Mesodermal cell (in vitro differentiated cells): ENCODE measurements around the gene TLR1.
"Not testable (repeated sequence)": the region's sequence is repeated elsewhere in the genome, so short reads cannot be mapped to it uniquely, and the experiment has no call there.

Source experiments
- H3K27ac ChIP-seq: 2 replicates; pipeline ENCODE4 v1.7.0; 2013; ENCODE audit warnings: mild to moderate bottlenecking, low read depth, low read length, moderate library complexity; ENCODE audit not compliant: severe bottlenecking
- H3K36me3 ChIP-seq: 2 replicates; pipeline ENCODE4 v1.7.1; 2013; ENCODE audit warnings: mild to moderate bottlenecking, low read length, moderate library complexity; ENCODE audit not compliant: control insufficient read depth, insufficient read depth
- H3K4me1 ChIP-seq: one replicate; pipeline ENCODE4 v1.7.1; 2013; ENCODE audit warnings: mild to moderate bottlenecking, low read length; ENCODE audit not compliant: insufficient read depth, control insufficient read depth, poor library complexity, severe bottlenecking
- H3K4me3 ChIP-seq: 2 replicates; pipeline ENCODE4 v1.7.0; 2013; ENCODE audit warnings: low read length, control low read depth, mild to moderate bottlenecking; ENCODE audit not compliant: insufficient read depth, poor library complexity, severe bottlenecking; ENCODE audit errors: extremely low read depth
- H3K9me3 ChIP-seq: 2 replicates; pipeline ENCODE4 v1.7.1; 2013; ENCODE audit warnings: mild to moderate bottlenecking, low read length, moderate library complexity; ENCODE audit not compliant: control insufficient read depth
- WGBS, 2 experiments: methylation state at CpG; one replicate each; pipeline ENCODE4 v1.1.5; 2013; ENCODE audit warnings: missing lambda C conversion rate in 2 of 2; ENCODE audit not compliant: insufficient coverage in 2 of 2; 5-methylcytosine and 5-hydroxymethylcytosine counted together

TLR1 gene

GRCh38 chr4:38823766-38824165 lies 19.2 kb upstream of the TLR1 start:
- H3K36me3 ChIP-seq, result no peaks in the 10 kb centered on the region
- H3K4me1 ChIP-seq, result no peaks in the 10 kb centered on the region
- no peak overlapping the region for H3K27ac ChIP-seq
- H3K4me3 ChIP-seq, result no peak overlapping the region
- H3K9me3 ChIP-seq, result no peaks in the 10 kb centered on the region
- 92 to 96% methylated on average over 22 to 27 of the region's 27 CpGs for WGBS, 2 experiments

GRCh38 chr4:38822748-38823303 lies 18.2 kb upstream of the TLR1 start:
- 71 to 81% methylated on average over 1 to 3 of the region's 5 CpGs for WGBS, 2 experiments
- Histone ChIP-seq H3K36me3 (no peaks in the 10 kb centered on the region), H3K9me3 (no peaks in the 10 kb centered on the region), H3K4me1 (no peaks in the 10 kb centered on the region), H3K4me3 (no peak overlapping the region), H3K27ac (no peak overlapping the region)

- H3K4me1 ChIP-seq, result no peaks in the 10 kb centered on the region
- no peak overlapping the region for H3K27ac ChIP-seq
- H3K36me3 ChIP-seq, result no peaks in the 10 kb centered on the region
- no peak overlapping the region for H3K4me3 ChIP-seq
- WGBS, 2 experiments, result 100% methylated on average over 1 of the region's 3 CpGs; no CpG with 5 or more reads in 1 of the 2 experiments
- no peaks in the 10 kb centered on the region for H3K9me3 ChIP-seq
Observed at GRCh38 chr4:38821739-38822138, 17.1 kb upstream of the TLR1 start.

DNA sequence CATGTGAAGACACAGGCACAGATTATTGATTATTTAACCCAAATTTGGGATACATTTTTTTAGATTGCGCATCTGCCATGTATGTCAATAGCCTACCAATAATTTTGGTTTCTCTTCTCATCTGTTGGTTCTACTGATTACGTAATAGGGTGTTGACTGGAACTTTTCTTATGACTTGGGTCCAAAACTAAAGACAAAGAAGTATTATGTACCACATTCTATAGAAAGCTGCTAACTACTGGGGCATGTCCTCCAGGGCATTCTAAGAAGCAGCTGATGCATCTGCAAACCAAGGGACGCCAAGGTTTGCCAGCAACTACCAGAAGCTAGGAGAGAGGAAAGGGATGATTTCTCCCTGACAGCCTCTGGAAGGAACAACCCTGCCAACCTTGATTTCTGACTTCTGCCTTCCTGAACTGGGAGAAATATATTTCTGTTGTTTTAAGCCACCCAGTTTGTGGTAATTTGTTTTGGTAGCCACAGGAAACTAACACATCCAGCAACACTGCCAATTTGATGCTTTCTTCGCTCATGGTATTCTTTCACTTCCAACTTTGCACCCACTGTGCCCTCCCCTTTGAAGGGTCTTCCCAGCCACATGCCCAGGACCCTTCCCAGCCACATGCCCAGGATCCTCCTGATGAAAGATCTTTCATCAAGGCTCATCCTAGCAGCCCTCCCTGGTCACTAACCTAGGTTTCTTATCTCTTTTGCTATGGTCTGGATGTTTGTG lies 15.9 kb upstream of the TLR1 start:
- H3K9me3 ChIP-seq, result peaks cover under 1% of the 10 kb centered on the region
- no peaks in the 10 kb centered on the region for H3K36me3 ChIP-seq
- H3K4me3 ChIP-seq, result no peak overlapping the region
- 80 to 89% methylated on average over 1 to 2 of the region's 4 CpGs for WGBS, 2 experiments
- no peaks in the 10 kb centered on the region for H3K4me1 ChIP-seq
- no peak overlapping the region for H3K27ac ChIP-seq

- Histone ChIP-seq H3K27ac (no peak overlapping the region), H3K4me3 (no peak overlapping the region), H3K4me1 (no peaks in the 10 kb centered on the region), H3K9me3 (peaks cover 8% of the 10 kb centered on the region), H3K36me3 (no peaks in the 10 kb centered on the region)
- 85 to 95% methylated on average over 2 to 3 of the region's 3 CpGs for WGBS, 2 experiments
Observed at GRCh38 chr4:38819569-38819968, 15.0 kb upstream of the TLR1 start.

DNA sequence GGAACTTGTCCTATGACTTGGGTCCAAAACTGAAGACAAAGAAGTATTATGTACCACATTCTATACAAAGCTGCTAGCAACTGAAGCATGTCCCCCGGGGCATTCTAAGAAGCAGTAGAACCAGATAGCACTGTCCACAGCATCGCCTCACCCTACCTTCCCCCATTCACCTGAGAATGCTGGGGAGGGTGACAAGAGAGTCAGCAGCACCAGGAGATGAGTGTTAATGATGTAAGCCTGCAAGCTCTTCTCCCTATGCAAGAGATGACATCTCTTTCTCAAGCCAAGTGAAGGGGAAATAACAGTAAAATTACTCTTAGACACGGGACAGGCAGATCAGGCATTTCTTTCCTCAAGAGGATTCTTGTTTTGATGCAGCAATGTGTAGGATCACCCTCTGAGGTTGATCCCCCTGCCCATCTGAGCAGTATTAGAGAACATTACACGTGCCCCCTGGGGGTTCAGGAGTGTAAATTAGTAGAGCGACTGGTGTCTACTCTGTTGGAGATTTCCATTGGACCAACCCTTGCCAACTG lies 13.9 kb upstream of the TLR1 start:
- H3K36me3 ChIP-seq, result no peaks in the 10 kb centered on the region
- H3K9me3 ChIP-seq, result peaks cover 8% of the 10 kb centered on the region
- no peak overlapping the region for H3K27ac ChIP-seq
- no peak overlapping the region for H3K4me3 ChIP-seq
- 71% methylated on average over 1 of the region's 5 CpGs; no CpG with 5 or more reads in 1 of the 2 experiments for WGBS, 2 experiments
- no peaks in the 10 kb centered on the region for H3K4me1 ChIP-seq

DNA sequence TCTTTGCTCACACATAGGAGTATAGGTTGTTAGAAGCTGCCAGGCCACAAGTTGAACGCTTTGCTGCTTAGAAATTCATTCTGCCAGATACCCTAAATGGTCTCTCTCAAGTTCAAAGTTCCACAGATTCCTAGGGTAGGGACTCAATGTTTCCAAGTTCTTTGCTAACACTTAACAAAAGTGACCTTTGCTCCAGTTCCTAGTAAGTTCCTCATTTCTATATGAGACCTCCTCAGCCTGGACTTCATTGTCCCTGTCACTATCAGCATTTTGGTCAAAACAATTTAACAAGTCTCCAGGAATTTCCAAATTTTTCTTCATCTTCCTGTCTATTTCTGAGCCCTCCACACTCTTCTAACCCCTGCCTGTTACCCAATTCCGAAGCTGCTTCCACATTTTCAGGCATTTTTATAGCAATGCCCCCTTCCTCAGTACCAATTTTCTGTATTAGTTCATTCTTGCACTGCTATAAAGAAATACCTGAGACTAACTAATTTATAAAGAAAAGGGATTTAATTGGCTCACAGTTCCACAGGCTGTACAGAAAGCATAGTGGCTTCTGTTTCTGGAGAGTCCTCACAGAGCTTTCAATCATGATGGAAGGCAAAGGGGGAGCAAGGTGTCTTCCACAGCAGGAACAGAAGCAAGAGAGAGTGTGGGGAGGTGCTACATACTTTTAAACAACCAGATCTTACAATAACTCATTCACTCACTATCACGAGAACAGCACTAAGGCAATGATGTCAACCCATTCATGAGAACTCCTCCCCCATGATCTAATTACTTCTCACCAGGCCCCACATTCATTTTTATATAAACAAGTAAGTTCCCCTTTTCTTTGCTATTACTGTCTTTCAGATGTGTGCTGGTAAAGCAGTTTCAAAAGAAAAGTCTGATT lies 11.5 kb upstream of the TLR1 start:
- H3K27ac ChIP-seq, result no peak overlapping the region
- peaks cover 8% of the 10 kb centered on the region for H3K9me3 ChIP-seq
- H3K4me3 ChIP-seq, result no peak overlapping the region
- 97 to 100% methylated on average over 2 of the region's 3 CpGs for WGBS, 2 experiments
- H3K4me1 ChIP-seq, result no peaks in the 10 kb centered on the region
- H3K36me3 ChIP-seq, result no peaks in the 10 kb centered on the region

DNA sequence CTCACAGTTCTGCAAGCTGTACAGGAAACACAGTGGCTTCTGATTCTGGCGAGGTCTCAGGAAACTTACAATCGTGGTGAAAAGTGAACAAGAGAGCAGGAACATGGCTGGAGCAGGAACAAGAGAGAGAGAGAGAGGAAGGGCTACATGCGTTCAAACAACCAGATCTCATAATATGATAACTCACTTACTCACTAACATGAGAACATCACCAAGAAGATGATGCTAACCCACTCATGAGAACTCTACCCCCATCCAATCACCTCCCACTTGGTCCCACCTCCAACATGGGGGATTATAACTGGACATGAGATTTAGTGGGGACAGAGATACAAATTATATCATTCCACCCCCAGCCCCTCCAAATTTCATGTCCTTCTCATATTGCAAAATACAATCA lies 9.8 kb upstream of the TLR1 start:
- Histone ChIP-seq H3K9me3 (peaks cover 8% of the 10 kb centered on the region), H3K4me1 (no peaks in the 10 kb centered on the region), H3K27ac (no peak overlapping the region), H3K4me3 (no peak overlapping the region), H3K36me3 (no peaks in the 10 kb centered on the region)
- WGBS, 2 experiments, result 100% methylated on average over 1 of the region's 3 CpGs; no CpG with 5 or more reads in 1 of the 2 experiments

DNA sequence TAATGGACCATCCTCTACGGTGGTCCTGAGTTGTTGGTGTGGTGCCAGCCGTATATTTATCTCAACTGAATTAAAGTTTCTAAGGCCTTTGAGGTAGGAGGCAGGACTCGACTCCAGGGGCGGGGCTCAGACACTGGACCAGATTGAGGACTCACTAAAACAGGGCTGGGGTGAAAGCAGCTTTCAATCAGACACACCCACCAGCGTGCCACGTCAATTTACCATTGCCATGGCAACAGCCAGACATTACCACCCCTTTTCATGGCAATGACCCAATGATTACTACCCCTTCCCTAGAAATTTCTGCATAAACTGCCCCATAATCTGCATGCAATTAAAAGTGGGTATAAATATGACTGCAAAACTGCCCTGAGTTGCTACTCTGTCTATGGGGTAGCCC lies 6.7 kb upstream of the TLR1 start:
- Histone ChIP-seq H3K4me1 (no peaks in the 10 kb centered on the region), H3K4me3 (no peak overlapping the region), H3K27ac (no peak overlapping the region), H3K36me3 (no peaks in the 10 kb centered on the region), H3K9me3 (peaks cover 8% of the 10 kb centered on the region)
- 89 to 96% methylated on average over 5 to 6 of the region's 6 CpGs for WGBS, 2 experiments

DNA sequence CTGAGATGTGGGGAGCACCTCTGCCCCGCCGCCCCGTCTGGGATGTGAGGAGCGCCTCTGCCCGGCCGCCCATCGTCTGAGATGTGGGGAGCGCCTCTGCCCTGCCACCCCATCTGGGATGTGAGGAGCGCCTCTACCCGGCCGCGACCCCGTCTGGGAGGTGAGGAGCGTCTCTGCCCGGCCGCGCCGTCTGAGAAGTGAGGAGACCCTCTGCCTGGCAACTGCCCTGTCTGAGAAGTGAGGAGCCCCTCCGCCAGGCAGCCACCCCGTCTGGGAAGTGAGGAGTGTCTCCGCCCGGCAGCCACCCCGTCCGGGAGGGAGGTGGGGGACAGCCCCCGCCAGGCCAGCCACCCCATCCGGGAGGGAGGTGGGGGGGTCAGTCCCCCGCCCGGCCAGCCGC lies 2.9 kb upstream of the TLR1 start:
- WGBS, 2 experiments, result 95% methylated on average over 10 to 23 of the region's 29 CpGs
- not testable (repeated sequence) for H3K4me1 ChIP-seq, H3K27ac ChIP-seq, H3K36me3 ChIP-seq, H3K4me3 ChIP-seq, H3K9me3 ChIP-seq
